ENCODE data around the gene FOXC2. TPM values are rescaled to one million over a fixed set of nuclear protein-coding genes. Genes with fewer than 3 reads are reported as not detected.
A peak's percentile ranks its signal among the peaks of the same experiment; 100 is the strongest.

Gene FOXC2
- total RNA-seq: 1.4 TPM
- long read RNA-seq, partial matches to known transcripts: 0 of 2 reads
- long read RNA-seq, other reads (novel, unspliced or antisense): 0 of 2 reads

DNA sequence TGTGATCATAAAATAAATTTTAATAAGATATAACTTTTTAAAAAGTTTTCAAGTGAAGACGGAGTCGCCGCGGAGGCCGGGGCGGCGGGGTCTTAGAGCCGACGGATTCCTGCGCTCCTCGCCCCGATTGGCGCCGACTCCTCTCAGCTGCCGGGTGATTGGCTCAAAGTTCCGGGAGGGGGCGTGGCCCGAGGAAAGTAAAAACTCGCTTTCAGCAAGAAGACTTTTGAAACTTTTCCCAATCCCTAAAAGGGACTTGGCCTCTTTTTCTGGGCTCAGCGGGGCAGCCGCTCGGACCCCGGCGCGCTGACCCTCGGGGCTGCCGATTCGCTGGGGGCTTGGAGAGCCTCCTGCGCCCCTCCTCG, at the start of gene FOXC2:
Gene FOXC2 (plus strand): TSS at position 229 of the 365 bp plus-strand sequence. CDS start 507 bp downstream, outside the sequence.
- ATAC-seq (peak; percentile 61), DNase-seq (ENCODE audit: missing footprints) (peak; percentile 92)
- intact Hi-C loops (cut with DNase I): loop anchor here (5.0 kb wide), 1 partner anchor 196 kb away; no protein-coding TSS in a partner anchor

DNA sequence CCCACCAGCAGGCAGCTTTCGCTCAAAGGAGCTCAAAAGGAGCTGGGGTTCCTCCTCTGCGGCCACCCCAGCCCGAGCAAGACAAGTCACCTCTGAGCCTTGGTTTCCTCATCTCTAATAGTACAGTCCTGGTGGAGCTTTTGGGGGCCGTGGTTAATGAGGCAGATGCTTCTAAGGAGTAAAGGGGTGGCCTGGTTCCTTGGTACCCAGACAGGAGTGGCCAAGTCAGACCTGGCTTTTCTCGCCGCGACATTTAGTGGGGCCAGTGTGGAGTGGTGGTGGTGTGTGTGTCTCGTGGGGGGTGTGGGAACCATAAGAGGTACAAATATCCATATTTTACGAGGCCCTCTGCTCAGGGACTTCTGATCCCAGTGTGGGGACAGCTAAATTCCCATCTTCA, 49.6 kb upstream of the FOXC2 start:
- DNase-seq (ENCODE audit: missing footprints): no peak
- ATAC-seq: peak; percentile 6

GRCh38 chr16:86517652-86518258, 48.9 kb upstream of the FOXC2 start:
- ATAC-seq: peak; percentile 67
- intact Hi-C loops (cut with DNase I): loop anchor here (2.0 to 5.0 kb wide), 2 partner anchors 177 to 695 kb away; no protein-coding TSS in a partner anchor

More for the DNA sequence above, 49.6 kb upstream of the FOXC2 start:
- intact Hi-C loops (cut with DNase I): loop anchor here (2.0 to 5.0 kb wide), 2 partner anchors 176 to 695 kb away; no protein-coding TSS in a partner anchor

DNA sequence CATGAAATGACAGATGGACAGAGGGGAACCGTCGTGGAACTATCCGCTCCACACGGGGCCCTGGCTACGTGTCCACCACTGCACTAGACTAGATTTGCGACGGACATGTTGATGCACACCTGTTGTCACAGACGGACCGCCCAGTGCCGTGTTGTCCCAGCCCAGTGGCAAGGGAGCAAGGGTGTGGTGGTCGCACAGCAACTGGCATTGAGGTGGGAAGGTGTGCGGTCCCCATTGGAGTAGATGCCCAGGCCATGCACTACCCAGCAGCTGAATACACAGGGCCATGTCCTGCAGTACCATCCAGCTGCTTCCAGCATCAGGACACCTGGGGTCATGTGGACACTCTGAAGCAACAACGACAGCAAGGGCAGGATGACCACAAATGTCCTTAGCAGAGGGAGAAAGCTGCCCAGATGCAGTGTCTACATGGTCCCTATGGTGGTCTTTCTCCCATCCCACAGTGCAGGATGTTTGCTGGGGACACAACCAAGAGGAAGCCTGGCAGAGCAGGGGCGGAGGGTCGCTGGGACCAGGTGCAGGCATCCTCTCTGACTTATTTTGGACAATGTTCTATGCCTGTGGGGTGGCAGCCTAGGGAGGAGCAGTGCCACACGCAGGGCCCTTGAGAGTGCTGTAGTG, 47.5 kb upstream of the FOXC2 start:
- DNase-seq (ENCODE audit: missing footprints) (no peak), ATAC-seq (no peak)
- intact Hi-C loops (cut with DNase I): loop anchor here (5.0 kb wide), 1 partner anchor 697 kb away; no protein-coding TSS in a partner anchor

More at GRCh38 chr16:86517652-86518258, 48.9 kb upstream of the FOXC2 start:
- peak; percentile 75 for DNase-seq (ENCODE audit: missing footprints)

- DNase-seq (ENCODE audit: missing footprints) (peak; percentile 84), ATAC-seq (peak; percentile 44)
- intact Hi-C loops (cut with DNase I): loop anchor here (5.0 kb wide), 2 partner anchors 267 to 697 kb away; no protein-coding TSS in a partner anchor
Observed at GRCh38 chr16:86519649-86520316, 46.8 kb upstream of the FOXC2 start.

DNA sequence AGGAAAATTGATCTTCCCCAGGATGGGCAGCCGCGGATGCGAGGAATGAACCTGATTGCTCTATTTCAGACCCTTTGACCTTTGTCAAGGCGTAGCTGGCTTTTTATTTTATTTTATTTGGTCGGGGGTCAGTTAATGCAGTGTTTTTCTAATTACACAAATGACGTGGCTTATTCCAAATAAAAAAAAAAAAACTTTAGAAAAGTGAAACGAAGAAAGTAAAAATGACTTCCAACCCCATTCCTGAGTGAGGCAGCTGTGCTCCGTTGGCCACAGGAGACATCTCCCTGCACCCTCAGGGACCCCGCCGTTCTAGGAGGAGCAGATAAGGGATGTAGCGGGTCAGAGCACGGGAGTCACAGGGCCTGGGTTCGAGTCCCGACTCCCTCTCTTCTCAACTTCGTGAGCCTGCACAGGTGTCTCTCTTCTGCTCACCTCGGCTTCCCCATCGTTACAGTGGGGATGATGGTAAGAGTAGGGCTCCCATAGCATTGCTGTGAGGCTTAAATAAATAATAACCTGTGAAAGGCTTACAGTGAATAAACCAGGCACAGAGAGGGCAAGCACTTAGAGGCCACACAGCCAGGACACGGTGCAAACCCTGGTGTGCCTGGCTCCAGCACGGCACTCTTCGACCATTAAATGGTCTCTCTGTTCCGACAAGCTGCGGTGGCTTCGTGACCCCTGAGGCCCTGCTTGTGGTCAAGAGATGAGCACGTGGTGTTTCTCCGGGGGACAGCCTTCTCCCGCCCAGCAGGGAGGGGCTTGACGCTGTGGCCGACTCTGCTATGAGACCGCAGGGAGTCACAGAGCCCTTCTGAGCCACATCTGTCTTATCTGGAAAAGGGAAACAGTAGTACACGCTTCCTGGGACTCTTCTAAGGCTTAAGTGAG, 46.1 kb upstream of the FOXC2 start:
- intact Hi-C loops (cut with DNase I): loop anchor here (5.0 kb wide), 1 partner anchor 268 kb away; no protein-coding TSS in a partner anchor
- ATAC-seq (no peak), DNase-seq (ENCODE audit: missing footprints) (no peak)

- DNase-seq (ENCODE audit: missing footprints) (no peak), ATAC-seq (no peak)
- intact Hi-C loops (cut with DNase I): loop anchor here (5.0 kb wide), 1 partner anchor 269 kb away; no protein-coding TSS in a partner anchor
Observed at GRCh38 chr16:86521236-86522197, 45.1 kb upstream of the FOXC2 start.

DNA sequence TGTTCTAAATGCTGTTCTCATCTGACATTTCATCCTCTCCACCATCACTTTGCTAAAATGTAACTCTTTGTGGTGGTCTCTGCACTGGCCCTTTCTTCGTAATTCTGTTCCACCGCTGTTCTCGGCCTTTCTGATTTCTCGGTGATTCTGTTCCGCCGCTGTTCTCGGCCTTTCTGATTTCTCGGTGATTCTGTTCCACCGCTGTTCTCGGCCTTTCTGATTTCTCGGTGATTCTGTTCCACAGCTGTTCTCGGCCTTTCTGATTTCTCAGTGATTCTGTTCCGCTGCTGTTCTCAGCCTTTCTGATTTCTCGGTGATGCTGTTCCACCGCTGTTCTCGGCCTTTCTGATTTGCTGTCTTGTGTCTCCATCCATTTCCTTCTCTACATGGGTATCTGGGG, 44.0 kb upstream of the FOXC2 start:
- ATAC-seq: no peak
- no peak for DNase-seq (ENCODE audit: missing footprints)
- intact Hi-C loops (cut with DNase I): loop anchor here (5.0 kb wide), 1 partner anchor 270 kb away; no protein-coding TSS in a partner anchor

DNA sequence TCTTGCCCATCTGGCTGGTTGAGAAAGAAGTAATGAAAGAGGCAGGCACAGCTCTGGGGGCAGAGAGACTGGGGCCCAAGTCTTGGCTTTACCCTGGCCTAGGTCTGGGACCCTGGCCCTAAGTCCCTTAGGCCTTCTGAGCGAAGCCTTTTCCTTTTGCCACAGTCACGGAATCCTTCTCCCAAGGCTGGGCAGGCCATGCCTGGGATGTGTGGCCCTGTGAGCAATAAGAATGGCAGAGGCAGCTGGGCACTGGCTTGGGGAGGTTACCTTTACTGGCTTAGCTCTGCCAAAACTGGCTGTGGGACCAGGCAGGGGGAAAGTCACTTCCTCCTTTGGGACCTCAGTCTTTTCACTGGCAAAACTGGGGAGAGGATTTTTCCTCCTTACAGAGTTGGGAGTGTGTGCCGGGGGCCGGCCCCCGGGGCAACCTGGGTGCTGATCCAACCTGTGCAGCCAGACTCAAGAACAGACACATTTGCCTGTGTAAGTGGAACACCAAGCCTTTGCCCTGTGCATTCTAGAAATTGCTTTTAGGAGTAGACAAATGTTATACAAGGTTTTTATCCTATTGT, 43.4 kb upstream of the FOXC2 start:
- intact Hi-C loops (cut with DNase I): loop anchor here (5.0 kb wide), 1 partner anchor 271 kb away; no protein-coding TSS in a partner anchor
- ATAC-seq: no peak
- no peak for DNase-seq (ENCODE audit: missing footprints)

GRCh38 chr16:86524029-86524428, 42.6 kb upstream of the FOXC2 start:
- ATAC-seq (no peak), DNase-seq (ENCODE audit: missing footprints) (no peak)
- intact Hi-C loops (cut with DNase I): loop anchor here (5.0 kb wide), 1 partner anchor 272 kb away; no protein-coding TSS in a partner anchor

DNA sequence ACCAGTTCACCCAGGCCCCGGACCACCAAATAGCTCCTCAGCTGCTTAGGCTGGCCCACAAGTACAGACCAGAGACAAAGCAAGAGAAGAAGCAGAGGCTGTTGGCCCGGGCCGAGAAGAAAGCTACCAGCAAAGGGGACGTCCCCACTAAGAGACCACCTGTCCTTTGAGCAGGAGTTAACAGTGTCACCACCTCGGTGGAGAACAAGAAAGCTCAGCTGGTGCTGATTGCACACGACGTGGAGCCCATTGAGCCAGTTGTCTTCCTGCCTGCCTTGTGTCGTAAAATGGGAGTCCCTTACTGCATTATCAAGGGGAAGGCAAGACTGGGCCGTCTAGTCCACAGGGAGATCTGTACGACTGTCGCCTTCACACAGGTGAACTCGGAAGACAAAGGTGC, 40.9 kb upstream of the FOXC2 start:
- DNase-seq (ENCODE audit: missing footprints) (no peak), ATAC-seq (no peak)
- intact Hi-C loops (cut with DNase I): no loop called here

DNA sequence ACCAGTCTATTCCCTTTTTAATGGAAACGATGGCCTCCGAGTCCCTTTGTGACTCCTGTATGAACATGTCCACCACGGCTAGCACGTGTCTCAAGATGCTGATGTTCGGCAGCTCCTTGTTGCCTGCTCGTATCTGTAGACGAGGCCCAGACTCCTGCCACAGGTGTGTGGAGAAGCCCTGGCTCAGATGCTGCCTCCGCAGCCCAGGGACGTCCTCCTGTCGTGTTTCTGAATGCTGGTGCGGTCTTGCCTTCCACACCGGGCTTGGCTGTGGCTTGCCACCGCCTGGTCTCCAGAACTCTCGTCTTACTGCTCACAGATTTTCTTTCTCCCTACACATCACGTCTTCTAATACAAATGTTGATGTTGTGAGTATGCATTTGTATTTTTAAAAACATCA, 39.3 kb upstream of the FOXC2 start:
- intact Hi-C loops (cut with DNase I): no loop called here
- no peak for ATAC-seq
- DNase-seq (ENCODE audit: missing footprints): no peak

DNA sequence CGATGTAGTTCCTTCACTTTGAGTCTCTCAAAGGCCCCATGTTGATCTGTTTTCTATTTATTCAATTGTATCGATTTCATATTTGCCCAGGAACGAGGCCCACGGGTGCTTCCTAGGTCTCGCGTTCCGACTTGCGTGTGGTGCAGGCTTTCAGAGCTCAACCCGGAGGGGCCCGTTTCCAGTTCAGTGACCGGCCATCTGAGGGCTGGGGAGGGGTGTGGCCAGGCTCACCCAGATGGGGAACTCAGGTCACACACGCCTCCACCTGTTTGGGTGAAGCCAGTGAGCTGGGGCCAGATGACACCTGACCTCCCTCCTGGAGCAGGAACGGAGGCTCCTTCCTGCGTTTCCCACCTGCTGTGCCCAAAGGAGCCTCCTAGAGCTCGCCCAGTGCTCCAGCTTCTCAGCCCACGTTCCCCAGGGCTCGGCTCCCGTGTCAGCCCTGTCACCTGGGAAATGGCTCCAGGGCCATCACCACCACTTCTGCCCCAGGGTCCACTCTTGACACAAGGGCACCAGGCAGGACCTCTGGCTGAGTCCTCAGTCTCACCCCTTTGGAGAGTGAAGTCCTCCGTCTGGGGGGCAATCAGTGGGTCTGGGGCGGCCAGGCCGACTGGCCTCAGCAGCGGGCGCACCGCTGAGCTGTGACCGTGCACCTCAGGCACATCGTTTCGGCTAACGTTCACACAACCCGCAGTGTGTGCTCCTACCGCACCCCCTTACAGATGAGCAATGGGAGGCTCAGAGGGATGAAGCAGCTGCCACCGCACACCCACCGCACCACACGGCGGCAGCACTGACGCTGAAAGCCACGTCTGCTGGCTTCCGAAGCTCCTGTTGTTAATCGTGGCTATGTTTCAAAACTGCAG, 38.3 kb upstream of the FOXC2 start:
- no peak for DNase-seq (ENCODE audit: missing footprints)
- no peak for ATAC-seq
- intact Hi-C loops (cut with DNase I): no loop called here

DNA sequence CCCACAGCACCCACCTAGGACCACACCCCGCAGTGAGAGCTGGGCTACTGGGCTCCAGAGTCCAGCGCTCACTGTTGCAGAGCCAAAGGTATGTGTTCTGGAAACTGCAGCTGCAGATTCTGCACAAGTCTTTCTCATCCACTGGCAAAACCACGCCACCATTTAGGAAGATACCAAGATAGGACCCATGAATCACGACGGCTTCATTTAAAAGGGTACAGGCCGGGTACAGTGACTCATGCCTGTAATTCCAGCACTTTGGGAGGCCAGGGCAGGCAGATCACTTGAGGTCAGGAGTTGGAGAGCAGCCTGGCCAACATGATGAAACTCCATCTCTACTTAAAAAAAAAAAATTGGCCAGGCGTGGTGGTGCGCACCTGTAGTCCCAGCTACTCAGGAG, 37.5 kb upstream of the FOXC2 start:
- ATAC-seq (no peak), DNase-seq (ENCODE audit: missing footprints) (no peak)
- intact Hi-C loops (cut with DNase I): no loop called here

DNA sequence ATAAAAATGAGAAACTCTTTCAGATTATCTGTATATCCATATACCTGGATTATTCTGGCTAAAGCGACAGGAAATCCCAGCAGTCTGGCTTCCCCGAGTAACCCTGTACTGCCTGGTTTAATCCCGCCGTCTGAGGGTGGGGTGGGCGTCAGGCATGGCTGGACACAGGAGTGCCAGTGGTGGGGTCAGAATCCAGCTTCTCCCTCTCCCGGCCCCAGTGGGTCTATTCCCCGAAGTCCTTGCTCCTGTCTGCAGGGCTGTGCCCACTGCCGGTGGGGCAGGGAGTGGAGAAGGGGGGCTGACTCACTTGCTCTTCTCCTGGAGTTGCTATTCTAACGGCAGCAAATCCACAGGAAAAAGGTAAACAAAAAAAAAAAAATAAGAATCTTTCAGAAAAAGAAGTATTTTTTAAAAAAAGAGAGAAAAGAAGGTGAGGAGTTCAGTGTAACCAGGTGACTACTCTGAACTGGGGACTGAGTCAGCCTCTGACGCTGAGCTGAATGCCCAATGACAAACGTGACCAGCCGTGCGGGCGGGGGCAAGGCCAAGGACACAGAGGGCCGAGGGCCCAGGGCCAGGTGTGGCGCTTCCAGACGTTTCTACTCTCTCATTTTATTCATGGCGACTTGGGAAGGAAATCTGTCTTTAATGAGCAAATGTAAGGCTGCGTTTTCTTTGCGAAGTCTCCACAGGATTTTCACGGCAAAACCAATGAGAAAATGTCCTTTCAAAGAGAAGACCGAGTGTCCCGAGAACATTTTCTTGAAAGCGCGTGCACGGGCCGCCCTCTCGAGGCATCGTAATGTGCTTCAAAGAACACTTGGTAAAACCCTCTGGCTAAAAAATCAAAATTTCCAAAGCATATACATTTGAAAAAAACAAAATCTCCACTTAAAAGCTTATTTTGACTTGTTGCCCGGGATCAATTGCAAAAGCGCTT, 36.1 kb upstream of the FOXC2 start:
- intact Hi-C loops (cut with DNase I): loop anchor here (2.0 kb wide), 1 partner anchor 56 kb away; no protein-coding TSS in a partner anchor
- no peak for DNase-seq (ENCODE audit: missing footprints)
- ATAC-seq: no peak
